SKM-1 treated with dmso at 0.1 percent for 144 hours (cell line): ENCODE results near the gene NKIRAS2.
A peak's percentile ranks its signal among the peaks of the same experiment; 100 is the strongest.

ENCODE experiments used
- DNase-seq: peaks from one replicate; lab custom pipeline; 2025; ENCODE audit not compliant: unreplicated experiment; lab: John Stamatoyannopoulos, UW

NKIRAS2 gene

DNA sequence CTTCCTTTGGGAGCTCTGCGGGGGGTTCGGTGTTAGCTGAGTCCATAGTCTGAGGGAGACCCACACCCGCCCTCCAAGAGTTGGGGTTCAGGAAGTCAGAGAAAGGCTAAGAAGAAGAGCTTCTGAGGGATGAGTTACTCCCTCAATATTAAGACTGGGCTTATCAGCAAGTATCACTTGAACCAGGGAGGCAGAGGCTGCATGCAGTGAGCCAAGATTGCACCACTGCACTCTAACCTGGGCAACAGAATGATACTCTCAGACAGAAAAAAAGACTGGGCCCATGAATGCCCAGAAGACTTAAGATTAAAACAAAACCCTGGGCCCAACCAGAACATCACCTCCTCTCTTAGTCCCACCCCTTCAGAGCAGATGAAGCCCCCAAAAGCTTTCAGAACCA, 6.0 kb downstream of the NKIRAS2 start:
- DNase-seq = no peak

GRCh38 chr17:42026857-42027589, 7.1 kb downstream of the NKIRAS2 start:
- no peak for DNase-seq

- no peak for DNase-seq
These were observed 7.7 kb downstream of the NKIRAS2 start for GRCh38 chr17:42027590-42027889.

GRCh38 chr17:42027961-42028790, 8.3 kb downstream of the NKIRAS2 start:
- no peak for DNase-seq

GRCh38 chr17:42028791-42029127, 8.9 kb downstream of the NKIRAS2 start:
- DNase-seq = no peak

DNA sequence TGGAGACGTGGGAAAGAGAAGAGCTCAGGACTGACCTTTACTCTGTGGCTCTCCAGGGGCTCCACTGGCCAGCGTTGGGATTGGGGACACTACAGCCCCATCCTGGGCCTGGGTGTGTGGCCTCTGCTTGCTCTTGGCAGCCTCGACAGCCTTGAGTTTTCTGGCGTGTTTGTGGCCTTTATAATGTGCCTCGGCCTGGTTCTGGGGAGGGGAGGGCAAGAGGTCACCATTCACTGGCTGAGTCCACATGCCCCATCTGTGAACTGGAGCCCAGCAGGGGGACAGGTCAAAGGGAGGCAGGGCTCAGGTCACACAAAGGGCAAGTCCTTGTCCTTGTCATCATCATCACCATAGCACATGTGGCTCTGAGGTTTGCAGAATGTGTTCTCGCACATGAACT, 11.7 kb downstream of the NKIRAS2 start:
- no peak for DNase-seq

DNA sequence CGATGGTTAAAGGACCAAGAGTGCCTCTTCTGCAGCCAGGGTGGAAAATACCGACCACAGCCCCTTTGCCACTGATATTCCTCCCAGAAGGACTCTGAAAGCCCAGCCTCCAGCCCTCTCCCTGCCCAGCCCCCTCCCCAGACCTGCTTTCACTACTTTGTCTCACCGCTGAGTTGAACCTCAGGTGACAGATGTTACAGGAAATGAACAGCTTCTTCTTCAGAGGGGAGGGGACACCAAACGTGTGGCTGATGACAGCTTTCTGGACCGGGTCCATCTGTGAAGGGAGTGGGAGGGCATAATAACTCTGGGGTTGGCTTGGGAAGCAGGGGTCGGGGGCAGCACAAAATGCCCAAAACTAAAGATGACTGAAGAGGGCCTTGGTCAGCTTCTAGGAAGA, 14.2 kb downstream of the NKIRAS2 start:
- no peak for DNase-seq

- no peak for DNase-seq
These were observed 18.5 kb downstream of the NKIRAS2 start for GRCh38 chr17:42038221-42038973.

- no peak for DNase-seq
These were observed 20.2 kb downstream of the NKIRAS2 start for GRCh38 chr17:42039794-42040763.

GRCh38 chr17:42040818-42041217, 20.9 kb downstream of the NKIRAS2 start:
- no peak for DNase-seq

DNA sequence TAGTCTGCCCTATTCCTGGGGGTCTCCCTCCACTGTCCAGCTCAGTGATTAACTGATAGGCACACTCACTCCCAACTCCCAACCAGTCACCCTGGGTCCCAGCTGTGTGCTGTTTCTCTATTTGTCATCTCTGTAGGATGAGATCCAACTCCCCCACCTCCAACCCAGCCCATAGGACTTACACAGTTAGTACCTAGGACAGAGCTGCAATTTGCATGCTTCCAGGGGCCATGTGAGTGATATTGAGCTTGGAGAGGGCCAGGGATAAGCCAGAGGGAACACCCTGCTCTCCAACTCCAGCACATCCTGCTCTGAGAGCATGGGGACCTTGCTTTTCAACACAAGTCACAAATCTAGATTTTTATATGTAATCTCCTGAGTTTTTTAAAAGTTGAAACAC, 21.7 kb downstream of the NKIRAS2 start:
- no peak for DNase-seq

DNA sequence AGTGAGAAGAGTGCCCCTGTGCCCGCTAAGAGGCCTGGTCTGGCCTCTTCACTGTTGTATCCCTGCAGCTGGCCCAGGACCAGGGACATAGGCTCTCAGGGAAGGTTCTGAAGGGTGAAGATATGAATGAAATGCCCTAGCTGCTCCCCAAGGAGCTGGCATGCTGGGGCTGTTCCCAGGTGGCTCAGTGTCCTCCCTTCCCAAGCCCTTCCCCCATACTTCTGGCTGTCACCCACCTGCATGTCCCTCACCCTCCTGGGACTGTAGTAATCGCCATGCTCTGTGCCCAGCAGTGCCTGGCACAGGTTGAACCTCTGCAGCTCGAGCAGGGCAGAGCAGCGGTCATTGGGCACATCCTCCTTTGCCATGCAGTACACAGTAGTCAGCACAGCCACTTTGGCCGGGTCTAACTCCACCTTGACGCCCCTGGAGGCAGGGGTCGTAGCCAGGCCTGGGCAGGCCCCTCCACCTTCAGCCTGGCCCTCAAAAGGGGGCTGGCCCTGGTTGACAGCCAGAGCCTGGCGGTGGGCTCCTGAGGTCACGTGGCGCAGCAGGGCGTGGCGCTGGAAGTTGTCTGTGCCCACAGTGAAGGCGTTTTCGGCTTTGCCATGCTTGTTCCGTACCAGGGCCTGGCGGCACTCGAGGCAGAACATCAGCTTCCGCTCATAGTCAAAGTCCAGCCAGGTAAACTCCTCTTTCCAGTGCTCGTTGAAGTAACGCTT, 22.9 kb downstream of the NKIRAS2 start:
- DNase-seq = no peak

DNA sequence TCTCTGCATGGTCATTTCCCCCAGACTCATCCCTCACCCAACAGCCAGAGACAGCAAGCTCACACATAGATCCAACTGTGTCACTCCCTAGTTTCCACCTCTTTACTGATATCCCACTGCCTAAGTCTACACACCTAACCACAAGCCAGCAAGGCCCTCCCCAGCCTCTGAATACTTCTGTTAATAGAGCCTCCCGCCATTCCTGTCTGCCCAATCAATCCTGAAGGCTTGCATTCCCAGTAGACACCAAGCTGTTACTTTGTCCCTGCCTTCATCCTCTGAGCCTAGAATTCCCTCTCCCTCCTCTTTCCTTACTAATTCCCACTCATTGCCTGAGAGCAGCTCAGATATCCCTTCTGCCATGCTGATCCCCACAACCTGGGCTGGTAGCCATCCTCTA, 25.8 kb downstream of the NKIRAS2 start:
- DNase-seq = no peak

GRCh38 chr17:42047343-42047742, 27.5 kb downstream of the NKIRAS2 start:
- no peak for DNase-seq

GRCh38 chr17:42049834-42050392, 30.0 kb downstream of the NKIRAS2 start:
- DNase-seq = no peak

DNA sequence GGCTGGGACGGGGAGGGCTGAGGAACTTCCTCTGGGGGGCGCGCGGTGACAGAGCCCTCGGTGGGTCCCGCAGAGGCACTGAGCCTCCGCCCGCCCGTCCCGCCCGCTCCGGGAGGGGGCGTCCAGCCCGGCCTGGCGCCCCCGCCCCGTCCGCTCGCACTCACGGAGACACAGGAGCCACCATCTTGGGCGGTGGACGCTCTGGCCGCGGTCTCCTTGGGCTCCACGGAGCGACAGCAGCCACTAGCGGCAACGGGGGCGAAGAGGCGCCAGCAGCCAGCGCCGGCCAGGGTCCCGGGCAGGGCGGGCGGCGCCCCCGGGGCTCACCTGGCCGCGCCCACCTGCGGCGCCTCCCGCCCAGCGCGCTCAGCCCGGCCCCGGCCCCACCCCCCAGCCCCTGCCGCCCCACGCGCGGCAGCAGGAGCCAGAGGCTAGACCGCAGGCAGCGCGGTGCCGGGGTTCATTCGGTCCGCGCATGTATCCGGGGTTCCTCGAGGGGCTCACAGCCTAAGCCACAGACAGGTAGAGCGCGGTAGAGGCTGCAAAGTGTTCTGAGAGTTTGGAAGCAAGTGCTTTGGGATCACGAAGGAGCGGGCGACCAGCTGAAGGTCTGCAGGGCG, 30.6 kb downstream of the NKIRAS2 start, which contains the start of gene C17orf113:
Gene C17orf113, minus strand, starts transcription at position 209 of the 620 bp plus-strand sequence. CDS start 7,225 bp downstream, outside the sequence.
- peak; percentile 24 for DNase-seq

- DNase-seq = no peak
These were observed 31.1 kb downstream of the NKIRAS2 start for GRCh38 chr17:42051013-42051400.

DNA sequence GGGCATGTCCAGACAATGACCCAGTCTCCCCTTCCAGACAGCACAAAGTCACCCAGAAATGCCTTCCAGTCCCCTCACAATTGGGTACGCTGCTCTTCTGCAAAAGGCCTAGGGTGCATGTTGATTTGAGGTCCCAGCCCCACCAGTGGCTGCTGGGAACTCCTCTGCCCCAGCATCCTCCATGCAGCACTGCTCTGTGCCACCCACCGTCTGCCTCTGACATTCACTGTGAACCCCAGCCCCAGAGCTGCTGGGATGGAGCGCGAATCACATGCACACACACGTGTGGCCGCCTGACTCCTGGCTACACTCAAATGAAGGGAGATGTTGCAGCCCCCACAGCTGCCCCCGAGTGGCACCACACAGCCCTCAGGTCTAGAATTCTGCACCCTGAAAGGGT, 31.8 kb downstream of the NKIRAS2 start:
- DNase-seq = no peak

DNA sequence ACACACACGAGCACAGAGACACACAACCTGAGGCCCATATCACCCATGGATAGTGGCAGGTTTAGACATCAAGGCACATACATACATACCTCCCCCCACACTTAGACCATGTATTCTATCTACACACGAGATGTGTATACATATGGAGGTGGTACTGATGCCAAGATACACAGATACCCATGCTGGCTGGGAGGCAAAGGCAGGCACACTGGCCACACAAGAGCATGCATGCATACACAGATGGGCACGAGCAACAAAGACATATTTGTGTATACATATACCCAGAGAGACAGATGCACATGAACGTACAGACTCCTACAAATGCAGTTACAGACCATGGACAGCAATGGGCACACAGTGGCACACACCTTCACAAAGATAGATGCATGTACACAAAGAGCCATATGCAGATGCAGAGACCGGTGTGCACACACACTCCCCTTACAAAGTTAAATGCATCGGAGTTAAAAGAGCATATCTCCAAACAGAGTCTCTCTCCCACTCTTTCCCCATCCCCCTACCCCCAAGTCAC, 32.5 kb downstream of the NKIRAS2 start:
- no peak for DNase-seq
